NCI-H2171 treated with DMSO at 0.1 percent for 48 hours (cell line): ENCODE results near the gene ILKAP.

Source experiments
- DNase-seq: peaks from one replicate; lab custom pipeline; 2025; lab: John Stamatoyannopoulos, UW

ILKAP gene

GRCh38 chr2:238237431-238238135 lies 34.1 kb upstream of the ILKAP start:
- DNase-seq, result no peak

DNA sequence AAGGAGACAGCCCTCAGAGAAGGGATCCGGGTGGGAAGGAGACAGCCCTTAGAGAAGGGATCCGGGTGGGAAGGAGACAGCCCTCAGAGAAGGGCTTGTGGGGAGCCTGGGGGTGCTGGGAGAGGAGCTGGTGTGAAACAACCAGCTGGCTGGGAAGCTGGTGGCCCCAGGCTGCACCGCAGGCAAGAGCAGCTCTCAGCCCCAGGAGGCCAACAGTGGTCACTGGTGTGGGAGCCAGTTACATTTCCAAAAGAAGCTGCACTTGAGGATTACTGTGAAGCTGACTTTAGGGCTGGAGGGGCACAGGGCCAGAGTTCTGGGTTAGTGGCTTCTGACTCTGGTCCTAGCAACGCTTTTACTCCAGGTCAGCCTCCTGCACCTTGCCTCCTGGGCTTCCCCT lies 33.1 kb upstream of the ILKAP start:
- no peak for DNase-seq

- no peak for DNase-seq
Observed at GRCh38 chr2:238235856-238236255, 32.4 kb upstream of the ILKAP start.

- DNase-seq, result no peak
Observed at GRCh38 chr2:238235331-238235732, 31.8 kb upstream of the ILKAP start.

DNA sequence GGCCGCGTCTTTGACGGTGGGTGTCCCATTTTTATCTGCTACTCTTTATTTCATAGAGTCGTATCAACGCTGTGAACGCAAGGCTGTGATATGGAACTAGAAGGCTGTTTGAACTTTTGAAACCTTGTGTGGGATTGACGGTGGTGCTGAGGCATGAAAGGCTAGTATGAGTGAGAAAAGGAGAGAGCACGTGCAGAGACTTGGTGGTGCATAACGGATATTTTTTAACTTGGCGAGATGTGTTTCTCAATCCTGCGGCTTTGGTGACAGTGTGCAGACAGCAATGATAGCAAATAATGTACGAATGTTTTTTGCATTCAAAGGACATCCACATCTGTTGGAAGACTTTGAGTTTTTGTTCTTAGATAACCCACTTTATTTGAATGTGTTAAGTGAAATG lies 30.1 kb upstream of the ILKAP start:
- no peak for DNase-seq

DNA sequence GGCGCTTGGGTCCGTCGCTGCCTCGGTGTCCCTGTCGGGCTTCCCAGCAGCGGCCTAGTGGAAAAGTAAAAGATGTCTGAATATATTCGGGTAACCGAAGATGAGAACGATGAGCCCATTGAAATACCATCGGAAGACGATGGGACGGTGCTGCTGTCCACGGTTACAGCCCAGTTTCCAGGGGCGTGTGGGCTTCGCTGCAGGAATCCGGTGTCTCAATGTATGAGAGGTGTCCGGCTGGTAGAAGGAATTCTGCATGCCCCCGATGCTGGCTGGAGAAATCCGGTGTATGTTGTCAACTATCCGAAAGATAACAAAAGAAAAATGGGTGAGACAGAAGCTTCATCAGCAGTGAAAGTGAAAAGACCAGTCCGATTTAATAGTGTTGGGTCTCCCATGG lies 28.3 kb upstream of the ILKAP start:
- no peak for DNase-seq

DNA sequence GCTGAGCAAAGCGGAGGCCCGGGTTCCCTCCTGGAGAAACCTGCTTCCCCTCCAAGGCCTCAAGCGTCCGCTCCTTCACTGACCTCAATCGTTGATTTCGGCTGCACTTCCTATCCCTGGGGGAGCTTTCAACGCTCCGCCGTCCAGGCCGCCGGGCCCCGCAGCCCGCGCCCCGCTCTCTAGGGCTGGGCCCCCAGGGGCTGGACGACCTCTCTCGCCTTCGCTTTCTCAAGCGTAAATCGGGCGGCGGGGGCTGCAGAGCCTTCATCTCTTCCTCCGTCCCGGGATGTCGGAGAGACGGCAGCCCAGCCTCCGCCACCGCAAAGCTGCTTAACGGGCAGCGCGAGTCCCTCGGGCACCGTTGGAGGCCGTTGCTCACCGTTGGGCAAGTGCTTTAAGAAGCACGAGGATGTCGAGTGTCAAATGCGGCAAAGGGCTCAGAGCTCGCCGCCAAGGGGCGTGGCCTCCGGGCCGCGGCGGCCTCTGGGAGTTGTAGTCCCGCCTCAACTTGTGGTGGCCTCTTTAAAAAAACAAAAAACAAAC lies 27.8 kb upstream of the ILKAP start:
- no peak for DNase-seq

DNA sequence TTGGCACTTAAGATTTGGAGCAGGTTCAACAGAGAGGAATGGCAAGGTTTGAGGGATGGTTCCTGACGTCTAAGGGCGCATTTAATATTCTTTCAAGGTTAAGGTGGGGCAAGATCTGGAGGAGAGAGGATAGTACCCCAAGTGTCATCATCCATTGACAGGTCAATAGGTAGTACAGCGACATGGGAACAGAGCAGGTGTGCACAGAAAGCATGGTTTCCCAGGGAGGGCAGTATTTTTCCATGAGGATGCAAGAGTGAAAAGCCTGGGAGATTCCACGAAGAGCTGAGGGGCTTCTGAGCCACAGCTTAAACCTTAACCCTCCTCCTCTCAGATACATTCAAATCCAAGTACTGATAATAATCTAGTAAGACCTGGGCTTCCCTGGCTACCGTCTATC lies 27.2 kb upstream of the ILKAP start:
- no peak for DNase-seq

GRCh38 chr2:238228700-238229099 lies 25.2 kb upstream of the ILKAP start:
- DNase-seq, result no peak

GRCh38 chr2:238227587-238228032 lies 24.1 kb upstream of the ILKAP start:
- DNase-seq, result no peak

- no peak for DNase-seq
Observed at GRCh38 chr2:238226698-238227586, 23.4 kb upstream of the ILKAP start.

DNA sequence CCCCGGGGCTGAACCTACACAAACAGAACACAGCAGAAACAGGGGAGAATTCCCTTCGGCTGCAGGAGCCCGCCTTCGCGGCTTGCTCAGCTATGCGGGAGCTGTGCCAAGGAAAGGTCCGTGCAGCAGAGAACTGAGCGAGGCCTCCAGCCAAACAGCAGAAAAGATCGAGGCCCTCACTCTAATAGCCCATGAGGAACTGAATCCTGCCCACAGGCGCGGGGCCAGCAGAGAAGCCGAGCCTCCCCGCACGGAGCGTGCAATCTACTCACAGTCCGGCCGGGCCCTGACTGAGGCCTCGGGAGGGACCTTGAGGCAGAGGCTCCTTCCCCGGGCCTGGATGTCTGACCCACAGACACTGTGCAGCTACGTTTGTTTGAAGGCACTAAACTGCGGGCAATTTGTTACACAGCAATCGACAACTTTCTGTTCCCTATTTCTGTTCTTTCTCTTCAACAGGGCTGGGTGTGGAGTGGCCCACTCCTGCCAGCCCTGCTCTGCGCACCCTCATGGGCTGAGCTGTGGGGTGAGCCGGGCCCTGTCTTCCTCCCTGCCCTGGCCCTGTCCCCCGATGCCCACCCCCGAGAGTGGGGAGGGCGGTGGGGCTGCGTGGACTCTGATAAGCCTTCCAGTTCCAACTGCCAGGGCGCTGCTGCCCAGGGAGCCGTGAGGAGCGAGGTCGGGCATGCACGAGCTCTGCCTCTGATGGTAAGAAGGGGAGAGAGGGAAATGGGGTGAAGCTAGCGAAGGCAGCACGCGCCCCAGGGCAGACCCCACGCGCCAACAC lies 22.6 kb upstream of the ILKAP start:
- DNase-seq, result no peak

GRCh38 chr2:238225121-238225520 lies 21.6 kb upstream of the ILKAP start:
- no peak for DNase-seq

GRCh38 chr2:238224356-238225035 lies 21.0 kb upstream of the ILKAP start:
- DNase-seq, result no peak

GRCh38 chr2:238220892-238221521 lies 17.5 kb upstream of the ILKAP start:
- no peak for DNase-seq

- no peak for DNase-seq
Observed at GRCh38 chr2:238220274-238220891, 16.9 kb upstream of the ILKAP start.

DNA sequence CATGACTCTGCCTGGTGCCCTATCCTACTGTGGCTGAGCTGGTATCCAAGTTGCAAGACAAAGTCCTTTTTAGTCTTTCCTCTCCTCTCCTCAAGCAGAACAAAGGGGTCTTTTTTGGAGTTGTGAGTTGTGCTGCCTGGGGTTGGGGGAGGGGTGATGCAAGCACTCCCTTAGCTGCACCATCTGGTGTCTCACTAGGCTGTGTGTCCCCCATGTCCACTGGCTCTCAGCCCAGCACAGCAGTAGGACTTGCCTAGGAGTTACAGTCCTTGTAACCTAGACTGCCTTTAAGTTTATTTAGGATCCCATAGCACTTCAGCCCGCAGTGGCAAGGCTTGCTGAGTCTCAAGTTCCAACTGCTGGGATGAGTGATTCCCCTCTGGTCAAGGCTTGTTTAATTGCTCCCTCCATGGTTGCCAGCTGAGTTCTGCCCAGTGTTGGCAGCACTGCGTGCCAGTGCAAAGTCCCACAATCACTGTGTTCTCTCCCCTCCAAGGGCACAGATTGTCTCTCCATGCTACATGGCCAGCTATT lies 13.2 kb upstream of the ILKAP start:
- peak; percentile 37 for DNase-seq

DNA sequence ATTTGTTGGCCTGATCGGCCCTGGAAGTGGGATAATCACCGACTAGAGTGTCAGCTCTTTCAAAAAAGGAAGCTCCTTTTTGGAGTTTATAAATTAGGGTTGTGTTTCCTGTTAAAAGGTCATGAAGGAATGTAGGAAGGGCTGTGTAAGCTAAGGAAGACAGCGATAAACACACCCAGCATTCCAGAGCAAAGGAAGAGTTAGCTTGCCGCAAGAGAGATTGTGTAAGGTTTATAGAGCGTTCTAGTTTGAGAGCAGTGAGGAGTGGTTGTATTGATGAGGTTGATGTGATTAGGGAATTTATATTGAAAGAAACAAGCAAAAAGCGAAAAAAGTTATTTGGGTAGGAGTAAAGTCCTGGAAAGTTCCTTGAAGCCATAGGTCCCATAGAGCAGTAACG lies 3.5 kb upstream of the ILKAP start:
- DNase-seq, result no peak

GRCh38 chr2:238203973-238204683 lies 633 bp upstream of the ILKAP start:
- no peak for DNase-seq
